Hepatocyte (in vitro differentiated cells): ENCODE data around the gene DAGLB.

Experiments used
- CTCF ChIP-seq: fragments of 200-600 bp; sonication (generic); IDR thresholded peaks from 2 replicates; pipeline ENCODE4 v1.5.1; 2016; ENCODE audit warnings: antibody characterized with exemption, mild to moderate bottlenecking; ENCODE audit not compliant: poor library complexity
- EZH2 ChIP-seq: fragments of 200-600 bp; sonication (generic); IDR thresholded peaks from 2 replicates; pipeline ENCODE4 v1.6.1; 2016; ENCODE audit warnings: antibody characterized with exemption, mild to moderate bottlenecking, borderline replicate concordance
- EZH2phosphoT487 ChIP-seq: fragments of 200-600 bp; sonication (generic); IDR thresholded peaks from one replicate; pipeline ENCODE4 v1.6.1; 2018; ENCODE audit warnings: antibody characterized with exemption, mild to moderate bottlenecking, low read depth, moderate library complexity; ENCODE audit not compliant: unreplicated experiment, severe bottlenecking

DNA sequence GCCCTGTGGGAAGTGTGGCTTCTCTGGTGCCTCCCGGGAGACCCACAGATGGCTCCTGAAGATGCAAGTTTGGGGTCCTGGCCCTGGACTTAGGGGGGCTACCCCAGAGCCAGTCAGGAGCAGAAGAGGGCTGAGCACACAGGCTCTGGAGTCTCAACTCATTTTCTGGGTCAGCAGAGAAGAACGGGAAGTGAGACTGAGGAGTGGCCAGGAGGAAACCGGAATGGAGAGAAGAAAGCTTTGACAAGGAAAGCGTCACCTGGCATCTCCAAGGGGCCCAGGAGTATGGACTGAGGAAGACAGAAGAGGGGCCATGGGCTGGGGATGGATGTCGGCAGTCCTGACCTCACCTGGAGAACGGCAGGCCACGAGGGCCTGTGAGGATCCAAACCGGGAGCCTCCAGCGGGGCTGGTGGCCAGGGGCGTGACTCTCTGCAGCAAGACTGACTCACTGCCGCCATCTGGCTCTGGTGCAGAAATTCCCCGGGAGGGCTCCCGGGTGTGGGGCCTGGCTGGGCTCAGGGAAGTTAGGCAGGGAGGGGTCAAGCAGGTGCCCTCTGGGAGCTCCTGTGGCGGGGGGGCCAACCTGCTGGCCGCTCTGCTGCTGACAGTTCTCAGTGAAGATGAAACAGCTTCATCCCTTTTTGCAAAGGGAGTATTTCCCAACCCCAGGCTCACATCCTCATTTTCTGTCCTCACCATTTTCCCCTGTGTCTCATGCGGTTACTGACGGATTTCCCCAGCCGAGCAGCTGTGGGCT is 23.6 kb downstream of the DAGLB start:
- TF ChIP-seq CTCF (peak; percentile 5), EZH2 (no peak), EZH2phosphoT487 (no peak)
